ENCODE measurements around the gene WDR77. TPM values are rescaled to one million over a fixed set of nuclear protein-coding genes. Genes with fewer than 3 reads are reported as not detected.

The WDR77 gene
- total RNA-seq, 1 donor from 2014 or later = 35.0 TPM

DNA sequence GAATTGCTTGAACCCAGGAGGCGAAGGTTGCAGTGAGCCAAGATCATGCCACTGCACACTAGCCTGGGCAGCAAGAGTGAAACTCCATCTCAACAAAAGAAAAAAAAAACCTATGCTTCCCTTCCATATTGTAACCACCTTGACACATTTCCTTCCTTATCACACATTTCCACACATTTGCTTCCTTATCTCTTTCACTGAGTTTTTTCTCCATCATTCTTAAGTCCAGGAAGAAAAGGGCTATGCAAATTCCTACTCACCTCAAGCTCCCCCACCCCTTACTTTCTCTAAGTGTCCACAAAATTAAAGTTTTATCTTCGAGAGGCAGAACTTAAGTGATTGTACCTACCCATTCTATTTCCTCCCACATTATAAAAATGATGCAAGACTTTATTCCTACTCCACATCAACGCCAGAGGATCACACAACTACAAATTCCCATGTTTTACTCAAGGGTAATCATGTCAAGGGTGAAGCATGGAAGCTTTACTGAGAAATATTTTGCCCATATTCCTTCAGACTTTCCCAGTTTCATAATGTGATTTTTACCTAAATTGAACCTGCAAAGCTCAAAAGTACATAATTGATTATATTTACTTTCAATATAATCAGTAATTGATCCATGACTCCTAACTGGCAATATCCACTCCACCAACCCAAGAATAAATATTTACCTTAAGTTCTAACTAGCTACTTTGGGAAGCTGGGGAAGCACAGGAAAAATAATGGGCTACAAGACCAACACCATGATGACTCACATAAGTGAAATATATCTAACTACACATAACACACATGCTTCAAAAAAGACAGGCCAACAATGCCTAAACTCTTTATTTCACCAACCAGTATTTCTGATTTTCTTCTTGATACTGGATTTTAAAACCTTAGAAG lies 9.3 kb downstream of the WDR77 start:
- no peak for DNase-seq (ENCODE audit: low read depth in 2 of 2)

- no peak for DNase-seq (ENCODE audit: low read depth in 2 of 2)
These were observed 12.3 kb downstream of the WDR77 start for GRCh38 chr1:111436726-111437125.

- DNase-seq (ENCODE audit: low read depth in 2 of 2) = no peak
These were observed 24.8 kb downstream of the WDR77 start for GRCh38 chr1:111424281-111424680.

DNA sequence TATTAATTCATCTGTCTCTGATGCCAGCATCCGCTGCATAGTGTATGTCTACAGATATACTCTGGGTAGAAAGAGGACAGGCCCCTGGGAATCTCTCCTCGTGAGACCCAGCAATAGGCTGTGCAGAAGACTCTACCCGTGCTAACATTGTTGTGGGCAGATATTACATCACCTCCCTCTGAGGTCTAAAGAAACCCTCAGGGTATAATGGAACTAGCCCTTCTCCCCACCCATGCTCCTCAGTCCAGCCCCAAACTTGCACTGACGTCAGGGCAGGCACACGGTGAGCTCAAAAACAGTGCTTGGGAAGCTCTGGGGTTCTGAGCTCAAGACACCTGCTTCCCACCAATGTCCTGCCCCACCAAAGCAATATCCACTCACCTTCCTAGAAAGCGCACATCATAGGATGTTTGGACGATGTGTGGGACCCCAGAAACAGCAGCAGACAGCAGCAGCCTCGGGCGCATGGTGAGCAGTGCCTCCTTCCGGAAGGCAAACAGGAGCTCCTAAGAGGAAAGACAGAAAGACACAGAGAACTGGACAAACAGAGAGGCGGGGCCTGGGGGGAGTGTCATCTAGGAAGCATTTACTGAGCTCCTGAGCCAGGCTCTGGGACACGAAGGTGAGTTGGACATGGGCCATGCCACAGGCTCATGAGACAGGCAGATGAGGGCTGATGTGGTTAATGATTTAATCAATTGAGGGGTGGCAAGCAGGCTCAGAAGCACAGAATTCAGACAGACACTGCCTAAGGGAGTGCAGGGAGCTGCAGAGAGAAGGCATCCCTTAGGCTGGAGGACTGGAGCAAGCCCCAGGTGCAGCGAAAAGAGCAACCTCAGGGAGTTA lies 26.3 kb downstream of the WDR77 start:
- DNase-seq (ENCODE audit: low read depth in 2 of 2) = no peak

DNA sequence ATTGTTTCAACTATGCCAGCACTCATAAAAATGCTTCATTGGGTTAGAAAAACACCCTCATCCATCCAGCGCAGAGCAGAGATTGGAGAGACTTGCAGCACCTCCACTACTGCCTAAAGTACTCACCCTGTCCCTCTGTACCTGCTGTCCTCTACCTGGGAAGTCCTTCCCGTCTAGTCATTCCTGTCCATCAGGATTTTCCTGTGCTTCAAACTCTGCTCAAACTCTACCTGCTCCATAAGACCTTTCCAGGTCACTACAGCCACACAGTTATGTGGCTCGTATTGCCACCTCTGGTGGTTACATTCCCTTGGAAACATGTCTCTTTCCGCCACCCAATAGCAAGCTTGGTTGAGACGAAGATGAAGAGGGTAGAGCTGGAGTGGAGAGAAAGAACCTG lies 28.7 kb downstream of the WDR77 start:
- DNase-seq (ENCODE audit: low read depth in 2 of 2) = no peak

DNA sequence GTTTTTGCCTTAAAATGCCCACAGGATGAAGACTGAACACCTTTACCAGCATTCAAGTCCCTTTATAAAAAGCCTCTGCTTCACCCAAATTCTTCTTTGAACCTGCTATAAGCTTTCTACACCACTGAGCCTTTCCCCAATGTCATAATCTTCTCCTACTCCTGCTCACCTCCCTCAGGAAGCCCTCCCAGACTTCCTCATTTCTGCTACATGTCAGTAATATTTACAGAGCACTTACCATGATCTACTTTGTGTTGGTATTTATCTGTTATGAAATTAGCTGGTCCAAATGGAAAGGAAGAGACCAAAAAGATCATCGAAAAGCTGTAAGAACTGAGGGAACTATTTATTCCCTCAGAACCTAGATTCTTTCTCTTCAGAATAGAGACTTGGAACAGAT lies 30.0 kb downstream of the WDR77 start:
- DNase-seq (ENCODE audit: low read depth in 2 of 2) = no peak

DNA sequence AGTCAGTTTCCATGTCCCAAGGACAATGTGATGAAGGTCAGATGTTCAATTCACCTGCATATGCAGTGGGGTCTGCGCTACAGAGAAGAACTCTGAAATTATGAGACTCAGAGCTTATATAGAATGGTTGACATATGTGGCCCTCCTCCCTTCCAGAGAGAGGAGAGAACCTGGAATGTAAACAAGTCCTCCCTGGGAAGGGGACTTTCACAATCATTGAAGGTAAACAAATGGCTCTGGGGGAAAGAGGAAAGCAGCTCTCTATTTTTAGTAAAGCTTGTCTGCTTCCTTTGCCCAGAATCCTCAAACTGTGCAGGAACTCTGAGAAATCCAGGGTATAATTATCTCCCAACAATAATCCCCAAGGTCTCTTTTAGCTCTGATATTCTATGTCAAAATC lies 31.3 kb downstream of the WDR77 start:
- DNase-seq (ENCODE audit: low read depth in 2 of 2) = no peak

DNA sequence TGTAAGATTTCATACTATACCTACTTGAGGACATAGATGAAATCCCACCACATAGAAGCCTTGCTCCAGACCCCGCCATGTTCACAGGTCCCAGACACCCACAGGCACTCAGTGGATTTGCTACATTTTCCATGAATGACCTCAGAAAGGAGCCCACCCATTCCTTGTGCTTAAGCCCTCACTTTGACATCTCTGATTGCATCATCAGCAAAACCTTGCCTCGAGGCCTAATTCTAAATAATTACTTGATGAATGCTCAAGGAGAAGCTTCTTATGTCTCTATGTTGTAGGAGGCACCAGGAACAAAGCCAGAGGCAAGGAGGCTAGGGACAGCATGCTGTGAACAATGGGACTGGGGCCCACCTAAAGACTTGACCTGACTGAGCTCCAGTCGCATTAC lies 33.6 kb downstream of the WDR77 start:
- no peak for DNase-seq (ENCODE audit: low read depth in 2 of 2)

DNA sequence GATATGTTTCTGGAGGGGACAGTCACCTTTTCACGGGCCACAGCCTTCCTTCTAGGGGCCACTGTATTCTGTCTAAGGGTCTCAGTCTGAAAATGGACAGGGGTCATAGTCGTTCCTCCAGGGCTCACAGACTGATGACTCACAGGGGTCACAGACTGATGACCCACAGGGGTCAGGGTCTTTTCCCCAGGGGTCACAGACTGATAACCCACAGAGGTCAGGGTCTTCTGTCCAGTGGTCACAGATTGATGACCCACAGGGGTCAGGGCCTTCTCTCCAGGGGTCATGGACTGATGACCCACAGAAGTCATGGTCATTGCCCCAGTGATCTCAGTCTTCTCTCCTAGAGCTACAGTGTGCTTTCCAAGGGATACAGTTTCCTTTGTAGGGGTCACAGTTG lies 34.3 kb downstream of the WDR77 start:
- no peak for DNase-seq (ENCODE audit: low read depth in 2 of 2)

DNA sequence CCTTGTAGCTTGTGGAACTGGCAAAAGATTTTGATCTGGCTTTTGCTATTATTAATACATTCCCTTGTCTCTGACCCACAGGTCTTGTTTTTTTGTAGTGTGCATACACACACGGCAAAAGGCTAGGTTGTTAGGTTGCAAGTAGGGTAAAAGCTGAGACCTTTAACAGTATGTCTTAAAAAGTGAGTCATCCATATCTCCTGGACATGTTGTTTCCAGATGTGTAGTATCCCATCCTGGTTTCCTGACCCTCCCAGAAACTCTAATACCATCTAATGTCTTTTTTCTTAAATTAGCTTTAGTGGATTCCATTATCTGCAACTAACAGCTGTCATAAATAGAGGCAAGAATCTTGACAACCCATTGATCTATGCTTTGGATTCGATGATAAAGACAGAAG lies 36.2 kb downstream of the WDR77 start:
- DNase-seq (ENCODE audit: low read depth in 2 of 2) = no peak

DNA sequence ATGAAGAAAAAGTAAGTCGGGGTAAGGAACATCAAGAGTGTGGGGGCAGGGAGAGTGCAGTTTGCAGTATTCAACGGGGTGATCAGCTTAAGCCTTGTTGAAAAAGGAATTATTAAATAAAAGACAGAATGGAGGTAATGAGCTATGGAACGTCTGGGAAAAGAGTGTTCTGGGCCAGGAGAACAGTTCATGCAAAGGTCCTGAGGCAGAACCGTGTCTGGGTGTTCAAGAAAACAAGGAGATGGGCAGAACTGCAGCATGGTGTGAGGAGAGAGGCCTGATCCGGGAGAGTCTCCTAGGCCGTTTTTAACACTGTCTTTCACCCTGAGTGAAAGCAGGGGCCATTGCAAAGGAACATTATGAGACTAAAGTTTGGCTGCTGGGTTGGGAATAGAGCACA lies 41.8 kb downstream of the WDR77 start:
- DNase-seq (ENCODE audit: low read depth in 2 of 2) = no peak

GRCh38 chr1:111406321-111406768 lies 42.7 kb downstream of the WDR77 start:
- DNase-seq (ENCODE audit: low read depth in 2 of 2) = peak; percentile 86 to 91

DNA sequence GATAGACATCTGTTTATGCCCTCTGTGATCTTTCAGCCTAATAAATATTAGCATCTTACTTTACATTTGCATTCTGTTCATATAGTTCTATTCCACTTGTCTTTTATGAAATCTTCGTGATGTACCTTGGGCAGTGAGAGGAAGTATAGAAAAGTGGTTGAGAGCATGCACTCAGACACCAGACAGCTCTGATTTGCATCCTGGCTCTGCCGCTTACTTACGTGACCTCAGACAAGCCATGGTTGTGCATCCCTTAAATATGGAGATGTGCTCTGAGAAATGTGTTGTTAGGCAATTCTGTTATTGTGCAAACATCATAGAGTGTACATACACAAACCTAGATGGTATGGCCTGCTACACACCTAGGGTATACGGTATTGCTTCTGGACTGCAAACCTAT lies 44.5 kb downstream of the WDR77 start:
- no peak for DNase-seq (ENCODE audit: low read depth in 2 of 2)

DNA sequence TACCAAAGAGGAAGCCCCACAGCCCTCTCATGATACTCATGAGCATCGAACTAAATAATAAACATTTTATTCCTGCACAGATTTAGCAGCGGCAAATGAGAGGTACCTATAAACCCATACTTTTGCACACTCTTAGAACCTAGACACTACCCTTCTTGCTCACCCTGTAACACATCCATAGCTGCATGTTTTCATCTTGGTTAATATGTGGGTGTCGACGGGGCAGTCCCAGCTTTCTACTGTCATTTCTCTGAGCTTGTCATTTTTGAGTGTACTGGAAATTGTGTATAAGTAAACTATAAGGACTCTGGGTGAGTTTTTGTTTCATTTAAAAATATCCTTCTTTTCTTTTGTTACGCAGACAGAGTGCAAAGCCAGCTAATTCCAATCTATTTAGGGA lies 47.0 kb downstream of the WDR77 start:
- DNase-seq (ENCODE audit: low read depth in 2 of 2) = no peak

GRCh38 chr1:111399792-111400610 lies 49.1 kb downstream of the WDR77 start:
- peak; percentile 28 to 53 for DNase-seq (ENCODE audit: low read depth in 2 of 2)

- no peak for DNase-seq (ENCODE audit: low read depth in 2 of 2)
These were observed 56.6 kb downstream of the WDR77 start for GRCh38 chr1:111392460-111392945.

- no peak for DNase-seq (ENCODE audit: low read depth in 2 of 2)
These were observed 57.0 kb downstream of the WDR77 start for GRCh38 chr1:111392042-111392441.

All from dermis microvascular lymphatic vessel endothelial cell (primary cell).